GM18870 (cell line): ENCODE measurements around the gene SH3PXD2A.
"Not testable (repeated sequence)": the region's sequence is repeated elsewhere in the genome, so short reads cannot be mapped to it uniquely, and the experiment has no call there.

Experiments
- ATAC-seq: cut with Tn5 transposase; IDR thresholded peaks from one replicate; pipeline ENCODE4 v1.9.1; 2021; ENCODE audit warnings: moderate library complexity; ENCODE audit not compliant: unreplicated experiment

Gene SH3PXD2A

DNA sequence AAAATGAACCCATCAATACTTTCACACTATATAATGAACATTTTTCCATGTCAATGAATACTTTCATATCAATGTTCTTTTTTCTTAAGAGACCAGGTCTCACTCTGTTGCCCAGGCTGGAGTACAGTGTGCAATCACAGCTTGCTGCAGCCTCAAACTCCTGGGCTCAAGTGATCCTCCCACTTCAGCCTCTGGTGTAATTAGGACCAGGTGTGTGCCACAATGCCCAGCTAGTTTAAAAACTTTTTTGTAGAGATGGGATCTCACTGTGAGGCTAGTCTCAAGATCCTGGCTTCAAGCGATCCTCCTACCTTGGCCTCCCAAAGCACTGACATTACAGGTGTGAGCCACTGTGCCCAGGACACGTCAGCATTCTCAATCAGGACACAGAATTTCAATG lies 85.2 kb downstream of the SH3PXD2A start:
- no peak for ATAC-seq

DNA sequence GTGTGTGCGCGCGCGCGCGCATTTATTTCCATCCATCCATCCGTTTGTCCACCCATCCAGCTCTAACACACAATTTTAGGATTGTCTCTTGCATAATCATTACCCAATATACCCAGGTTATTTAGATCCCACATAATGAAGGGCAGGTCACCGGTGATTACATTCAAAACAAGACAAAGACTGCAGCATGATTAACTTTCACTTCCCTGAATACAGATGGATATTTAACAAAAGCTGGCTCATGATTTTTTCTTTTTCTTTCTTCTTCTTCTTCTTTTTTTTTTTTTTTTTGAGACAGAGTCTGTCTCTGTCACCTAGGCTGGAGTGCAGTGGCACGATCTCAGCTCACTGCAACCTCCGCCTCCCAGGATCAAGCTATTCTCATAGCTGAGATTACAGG lies 86.2 kb downstream of the SH3PXD2A start:
- no peak for ATAC-seq

DNA sequence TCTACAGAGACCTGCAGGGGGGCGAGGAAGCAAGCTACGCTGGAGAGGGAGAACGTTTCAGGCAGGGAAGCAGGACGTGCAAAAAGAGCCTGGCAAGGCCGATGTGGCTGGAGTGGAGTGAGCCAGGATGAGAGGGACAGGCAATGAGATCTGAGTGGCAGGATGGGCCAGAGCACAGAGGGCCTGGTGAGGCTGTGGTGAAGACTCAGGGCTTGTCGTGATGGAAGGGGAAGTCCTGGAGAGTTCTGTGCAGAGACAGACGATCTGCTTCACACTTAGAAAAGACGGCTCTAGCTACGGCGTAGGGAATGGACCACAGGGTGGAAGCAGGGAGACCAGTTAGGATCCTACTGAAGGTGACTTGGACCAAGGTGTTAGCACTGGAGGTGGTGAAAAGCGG lies 87.0 kb downstream of the SH3PXD2A start:
- no peak for ATAC-seq

DNA sequence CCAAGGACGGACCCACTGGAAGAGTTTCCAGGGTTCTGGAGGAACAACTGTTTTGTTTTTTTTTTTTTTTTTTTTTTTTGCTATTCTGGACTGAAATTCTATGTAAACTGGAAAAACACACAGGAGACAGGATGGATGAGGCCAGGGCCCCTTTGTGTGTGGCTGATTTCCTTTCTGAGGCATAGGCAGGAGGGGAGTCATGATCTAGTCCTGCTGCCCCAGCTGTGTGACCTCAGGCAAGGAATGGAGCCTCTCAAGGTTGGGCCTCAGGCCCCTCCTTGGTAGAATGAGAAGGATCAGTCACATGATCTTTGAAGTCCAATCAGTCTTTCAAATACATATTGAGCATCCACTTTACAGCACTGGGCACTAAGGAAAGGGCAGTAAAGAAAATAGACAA lies 87.6 kb downstream of the SH3PXD2A start:
- ATAC-seq, result no peak

DNA sequence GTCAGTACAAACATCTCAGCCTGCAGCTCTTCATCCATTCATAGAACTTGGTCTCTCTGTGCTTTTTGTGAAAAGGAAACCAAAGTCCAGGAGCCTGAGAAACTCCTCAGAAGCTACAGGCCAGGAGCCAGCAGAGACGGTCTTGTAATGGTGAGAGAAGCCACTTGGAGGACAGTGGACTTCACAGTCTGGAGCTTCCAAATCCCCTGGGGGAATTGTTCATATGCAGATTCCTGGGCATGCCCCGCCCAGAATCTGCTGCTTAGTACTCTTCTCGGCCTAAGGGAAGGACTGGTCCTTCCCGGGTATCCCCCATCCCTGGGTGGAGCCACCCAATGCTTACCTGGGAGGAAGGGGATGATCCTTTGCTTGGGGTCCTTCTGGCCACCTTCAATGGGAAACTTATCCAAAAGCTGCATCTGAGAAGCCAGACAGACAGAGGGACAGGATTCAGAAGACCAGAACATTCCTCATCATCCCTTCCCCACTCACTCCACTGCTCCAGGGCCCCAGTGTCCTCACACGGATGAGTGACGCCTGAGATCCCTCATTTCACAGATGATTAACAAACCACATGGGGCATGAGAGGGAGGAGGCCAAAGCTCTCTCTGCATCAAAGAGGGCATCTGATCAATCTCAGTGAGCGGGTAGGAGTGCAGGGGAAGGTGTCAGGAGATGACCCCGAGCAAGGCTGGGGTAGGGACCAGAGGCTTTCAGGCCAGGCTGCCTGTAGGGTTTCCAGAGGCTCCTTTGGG lies 88.4 kb downstream of the SH3PXD2A start:
- ATAC-seq, result no peak

DNA sequence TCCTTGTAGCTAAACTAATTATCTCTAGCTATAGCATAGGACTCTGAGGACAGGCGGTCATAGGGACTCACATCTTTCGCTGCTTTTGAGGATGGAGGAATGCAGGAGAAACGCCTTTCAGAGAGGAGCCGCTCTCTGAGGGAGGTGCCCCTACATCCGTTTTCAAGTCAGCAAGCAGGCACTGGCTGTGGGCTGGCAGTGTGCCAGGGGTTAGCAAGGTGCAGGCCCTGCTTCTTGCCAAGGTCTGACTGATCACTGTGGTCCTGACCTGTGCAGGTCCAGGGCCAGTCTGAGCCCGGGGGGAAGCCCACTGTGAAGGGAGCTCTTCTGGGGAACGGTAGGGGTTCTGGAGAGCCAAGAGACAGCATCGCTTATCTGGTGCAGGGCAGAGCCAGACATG lies 89.4 kb downstream of the SH3PXD2A start:
- no peak for ATAC-seq

DNA sequence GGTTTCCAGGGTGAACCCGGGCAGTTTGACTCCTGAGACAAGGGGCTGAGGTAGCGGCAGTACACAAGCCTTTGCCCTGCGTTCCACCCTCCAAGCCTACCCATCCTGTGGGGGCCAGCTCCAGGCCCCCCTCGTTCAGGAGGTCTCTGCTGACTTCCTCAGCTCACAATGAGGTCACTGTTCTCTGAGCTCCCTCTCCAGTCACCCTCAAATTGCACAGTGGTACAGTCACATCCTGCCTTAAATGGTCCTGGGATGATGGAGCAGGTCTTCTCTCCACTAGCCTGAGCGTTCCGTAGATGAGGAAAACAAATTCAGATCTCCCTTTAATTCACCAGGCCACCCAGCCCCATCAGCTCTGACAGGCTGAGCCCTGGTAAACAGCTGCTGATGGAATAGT lies 90.2 kb downstream of the SH3PXD2A start:
- no peak for ATAC-seq

DNA sequence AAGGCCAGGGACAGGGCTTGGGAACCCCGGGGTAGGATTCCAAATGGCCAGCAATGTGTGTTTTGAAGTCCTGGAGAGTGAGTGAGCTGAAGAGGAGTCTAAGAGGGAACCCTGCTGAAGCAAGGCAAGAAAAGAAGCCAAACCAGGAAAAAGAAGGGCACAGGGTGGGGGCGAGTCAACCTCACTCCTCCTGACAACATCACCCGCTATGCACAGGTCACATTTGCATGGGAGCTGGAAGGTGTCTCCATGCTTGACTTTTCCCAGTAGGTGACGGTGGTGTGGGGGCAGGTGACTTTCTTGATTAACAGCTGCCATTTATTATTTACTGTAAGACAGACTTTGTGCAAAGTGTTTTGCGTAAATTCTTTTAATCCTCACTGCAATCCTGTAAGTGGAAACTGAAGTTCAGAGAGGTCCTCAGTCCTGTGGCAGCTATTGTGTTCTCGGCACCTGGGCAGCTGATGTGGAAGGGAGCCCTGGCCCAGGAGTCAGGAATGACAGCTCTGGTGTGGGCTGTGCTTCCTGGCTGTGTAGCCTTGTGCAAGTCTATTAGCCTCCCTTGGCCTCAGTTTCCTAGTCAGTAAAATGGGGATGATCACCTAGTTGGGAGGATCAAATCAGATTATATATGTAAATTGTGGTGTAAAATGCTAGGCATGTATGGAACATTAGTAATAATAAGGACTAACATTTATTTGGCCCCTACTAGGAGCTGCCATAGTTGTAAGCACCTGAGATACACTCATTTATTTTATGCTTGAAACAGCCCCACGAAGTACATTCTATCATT lies 90.9 kb downstream of the SH3PXD2A start:
- no peak for ATAC-seq

DNA sequence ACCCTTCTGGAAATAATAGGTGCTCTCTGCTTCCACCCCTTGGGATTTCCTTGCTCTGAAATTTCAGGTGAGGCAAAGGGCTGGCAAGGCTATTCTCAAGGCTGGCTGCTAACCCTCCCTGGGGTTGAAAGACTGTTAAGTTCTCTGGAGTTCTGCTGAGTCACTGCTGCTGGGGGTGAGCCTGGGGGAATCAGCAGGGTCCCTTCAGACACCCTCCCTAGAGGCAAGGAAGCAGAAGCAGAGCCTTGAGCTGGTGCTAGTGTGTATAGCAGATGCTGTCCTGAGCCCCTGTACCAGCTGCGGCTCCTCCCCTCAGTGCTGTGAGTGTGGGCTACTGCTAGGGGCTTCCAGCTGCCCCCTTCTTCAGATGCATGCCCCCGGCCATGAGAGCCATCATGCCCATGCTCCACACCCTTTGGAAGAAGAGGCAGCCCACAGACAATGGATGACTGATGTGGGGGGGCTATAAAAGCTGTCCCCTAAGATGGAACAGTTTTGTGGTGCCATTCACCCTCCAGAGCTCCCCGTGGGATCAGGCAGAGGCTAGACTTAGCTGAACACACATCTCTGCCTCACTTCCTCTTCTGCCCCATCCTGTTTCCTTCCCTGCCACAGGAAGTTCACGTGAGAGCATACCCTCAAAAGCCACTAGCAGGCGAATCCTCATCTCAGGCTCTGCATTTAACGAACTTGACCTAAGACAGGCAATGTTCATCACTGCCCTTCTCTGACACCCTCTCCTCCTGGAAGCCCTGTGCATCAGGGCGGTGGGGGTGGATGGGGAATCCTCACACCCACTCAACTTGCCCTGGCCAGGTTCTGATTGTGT lies 91.8 kb downstream of the SH3PXD2A start:
- ATAC-seq, result no peak

DNA sequence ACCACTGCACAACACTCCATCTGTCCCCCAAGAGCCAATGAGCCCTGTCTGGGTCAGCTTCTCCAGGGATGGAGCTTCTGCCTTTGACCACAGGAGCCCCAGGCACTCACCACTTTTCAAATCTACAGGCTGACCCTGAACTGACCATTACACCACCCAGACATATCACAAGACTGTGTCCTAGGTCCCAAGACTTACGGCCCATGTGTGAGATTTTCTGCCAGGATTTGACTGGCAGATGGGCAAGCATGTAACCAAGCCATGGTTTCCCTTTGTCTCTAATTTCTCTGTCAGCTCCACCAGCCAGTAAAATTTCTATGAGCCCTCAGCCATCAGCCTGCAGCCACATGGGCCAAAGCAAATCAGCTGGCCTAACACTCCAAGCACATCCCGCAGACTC lies 92.5 kb downstream of the SH3PXD2A start:
- ATAC-seq, result no peak

DNA sequence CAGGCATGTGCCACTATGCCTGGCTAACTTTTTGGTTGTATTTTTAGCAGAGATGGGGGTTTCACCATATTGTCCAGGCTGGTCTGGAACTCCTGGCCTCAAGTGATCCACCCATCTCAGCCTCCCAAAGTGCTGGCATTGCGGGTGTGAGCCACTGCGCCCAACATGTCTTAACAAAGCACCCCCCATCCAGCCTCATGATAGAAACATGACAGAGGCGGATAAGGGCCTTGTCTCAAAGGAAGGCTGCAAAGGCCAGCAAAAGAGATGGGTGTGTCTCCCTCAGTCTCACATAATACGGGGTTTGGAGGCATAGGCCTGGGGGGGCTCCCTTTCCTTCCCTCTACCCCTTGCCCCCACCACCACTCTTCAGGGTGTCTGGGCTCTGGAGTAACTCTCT lies 93.2 kb downstream of the SH3PXD2A start:
- ATAC-seq, result no peak

DNA sequence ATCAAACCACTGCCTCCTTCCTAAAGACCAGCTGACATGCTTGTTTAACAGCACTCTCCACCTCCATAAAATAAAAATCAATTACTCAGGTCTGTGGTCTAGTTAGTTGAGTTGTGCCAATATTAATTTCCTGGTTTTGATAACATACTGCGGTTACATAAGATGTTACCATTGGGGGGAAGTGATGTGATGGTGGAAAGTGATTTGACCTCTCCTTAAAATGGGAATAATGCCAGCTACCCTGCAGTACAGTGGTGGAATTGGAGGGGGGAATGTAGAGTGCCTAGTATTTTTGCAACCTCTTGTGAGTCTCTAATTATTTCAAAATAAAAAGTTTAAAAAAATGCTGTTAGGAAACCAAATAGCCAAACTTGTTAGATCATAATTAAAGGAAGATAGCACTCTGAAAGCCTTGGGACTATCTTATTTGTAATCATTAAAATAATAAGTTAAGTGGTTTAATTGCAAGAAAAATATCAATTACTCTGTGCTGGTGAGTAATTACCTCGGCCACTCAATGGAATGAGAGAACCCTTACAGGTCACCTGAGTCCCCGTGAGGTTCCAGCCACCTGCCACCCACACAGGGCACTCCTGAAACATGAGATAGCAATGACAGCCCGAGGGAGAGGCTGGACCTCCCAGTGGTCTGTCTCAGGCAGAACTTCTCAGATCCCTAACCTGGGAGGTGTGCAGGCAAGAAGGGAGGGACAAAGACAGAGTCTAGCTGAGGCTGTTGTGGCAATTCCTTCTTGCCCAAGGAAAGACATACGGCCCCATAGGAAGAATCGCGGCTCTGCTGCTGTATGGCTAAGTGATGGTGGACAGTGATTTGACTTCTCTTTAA lies 94.1 kb downstream of the SH3PXD2A start:
- no peak for ATAC-seq

DNA sequence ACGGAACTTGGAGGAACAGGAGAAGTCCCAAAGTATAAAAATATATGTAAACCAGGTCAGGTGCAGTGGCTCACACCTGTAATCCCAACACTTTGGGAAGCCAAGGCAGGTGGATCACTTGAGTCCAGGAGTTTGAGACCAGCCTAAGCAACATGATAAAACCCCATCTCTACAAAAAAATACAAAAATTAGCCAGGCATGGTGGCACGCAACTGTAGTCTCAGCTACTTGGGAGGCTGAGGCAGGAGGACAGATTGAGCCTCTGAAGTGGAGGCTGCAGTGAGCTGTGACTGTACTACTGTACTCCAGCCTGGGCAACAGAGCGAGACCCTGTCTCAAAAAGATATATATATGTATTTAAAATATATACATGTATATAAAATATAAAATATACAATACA lies 95.1 kb downstream of the SH3PXD2A start:
- not testable (repeated sequence) for ATAC-seq

DNA sequence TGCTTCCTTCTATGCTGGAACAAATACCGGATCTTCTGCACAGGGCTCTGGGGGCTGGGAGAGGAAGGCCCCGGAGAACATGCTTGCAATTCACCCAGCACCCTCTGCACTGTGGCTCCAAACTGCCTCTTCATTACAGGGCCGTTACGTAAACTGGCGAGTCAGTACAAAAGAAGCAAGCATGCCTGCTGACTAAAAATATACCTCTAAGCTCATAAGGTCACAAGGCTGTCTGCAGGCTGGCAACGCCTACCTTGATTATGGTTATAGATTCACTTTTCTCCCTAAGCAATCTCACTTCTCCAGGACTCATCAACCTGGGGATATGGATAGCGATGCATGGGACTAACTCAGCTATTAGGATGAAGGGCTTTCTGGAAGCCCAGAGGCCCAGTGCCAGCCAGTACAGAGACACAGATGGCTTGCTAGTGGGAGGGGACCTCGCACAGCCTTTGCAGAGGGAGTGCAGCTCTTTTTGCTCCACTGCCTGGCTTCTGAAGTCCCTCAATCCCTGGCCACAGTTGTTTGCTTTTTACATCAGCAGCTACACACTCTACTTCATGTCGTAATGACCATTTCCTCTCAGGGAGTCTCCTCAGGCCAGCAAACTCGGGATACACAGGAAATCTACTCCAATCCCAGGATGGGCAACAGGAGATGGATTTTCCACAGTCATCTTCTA lies 96.1 kb downstream of the SH3PXD2A start:
- ATAC-seq, result peak; percentile 49

DNA sequence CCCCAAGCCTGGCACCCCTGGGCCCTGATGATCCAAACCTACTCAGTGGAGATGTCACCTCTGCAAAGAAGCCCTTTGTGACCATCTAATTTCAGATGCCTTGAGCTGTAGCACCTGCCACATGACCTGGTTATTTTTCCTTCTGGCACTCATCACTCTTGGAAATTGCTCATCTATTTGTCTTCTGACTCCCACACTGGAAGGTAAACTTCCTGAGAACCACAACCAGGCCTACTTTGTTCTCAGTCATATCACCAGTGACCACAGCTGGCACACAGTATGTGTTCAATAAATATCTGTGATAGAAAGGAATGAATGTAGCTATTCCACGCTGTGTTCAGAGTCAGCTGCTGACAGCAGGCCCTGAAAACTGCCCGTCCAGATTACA lies 97.1 kb downstream of the SH3PXD2A start:
- ATAC-seq, result peak; percentile 19

DNA sequence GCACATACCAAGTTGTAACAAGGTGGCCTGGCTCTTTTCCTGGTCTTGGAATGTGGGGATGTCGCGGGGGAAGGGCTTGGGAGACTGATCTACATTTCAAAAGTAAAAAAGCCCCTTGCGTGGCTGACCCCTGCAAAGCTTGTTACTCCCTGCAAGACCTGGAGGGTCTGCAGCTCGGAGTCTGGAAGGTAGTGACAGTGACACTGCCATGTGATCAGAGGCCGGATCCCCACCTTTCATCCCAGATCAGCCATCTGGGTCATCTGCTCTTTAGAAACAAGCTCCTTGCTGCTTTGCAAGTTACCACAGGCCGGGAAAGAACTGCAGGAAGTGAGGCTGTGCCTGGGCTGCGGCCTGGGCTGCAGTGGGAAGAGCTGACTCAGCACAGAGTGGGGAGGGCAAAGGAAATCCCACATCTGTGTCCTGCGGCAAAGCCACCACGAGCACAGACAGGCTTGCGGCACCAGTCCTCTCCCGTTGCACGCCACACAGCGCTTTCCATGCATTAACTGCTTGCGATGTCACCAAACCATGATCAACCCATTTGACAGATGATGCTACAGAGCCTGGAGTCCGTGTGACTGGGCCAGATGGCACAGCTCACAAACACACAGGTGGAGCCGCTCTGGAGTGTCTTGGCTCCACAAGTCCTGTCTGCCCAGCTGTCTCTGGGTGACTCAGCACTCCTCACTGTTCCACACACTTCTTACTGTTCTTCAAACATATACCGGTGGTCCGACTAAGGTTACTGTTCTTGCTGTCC lies 97.7 kb downstream of the SH3PXD2A start:
- peak; percentile 43 for ATAC-seq

DNA sequence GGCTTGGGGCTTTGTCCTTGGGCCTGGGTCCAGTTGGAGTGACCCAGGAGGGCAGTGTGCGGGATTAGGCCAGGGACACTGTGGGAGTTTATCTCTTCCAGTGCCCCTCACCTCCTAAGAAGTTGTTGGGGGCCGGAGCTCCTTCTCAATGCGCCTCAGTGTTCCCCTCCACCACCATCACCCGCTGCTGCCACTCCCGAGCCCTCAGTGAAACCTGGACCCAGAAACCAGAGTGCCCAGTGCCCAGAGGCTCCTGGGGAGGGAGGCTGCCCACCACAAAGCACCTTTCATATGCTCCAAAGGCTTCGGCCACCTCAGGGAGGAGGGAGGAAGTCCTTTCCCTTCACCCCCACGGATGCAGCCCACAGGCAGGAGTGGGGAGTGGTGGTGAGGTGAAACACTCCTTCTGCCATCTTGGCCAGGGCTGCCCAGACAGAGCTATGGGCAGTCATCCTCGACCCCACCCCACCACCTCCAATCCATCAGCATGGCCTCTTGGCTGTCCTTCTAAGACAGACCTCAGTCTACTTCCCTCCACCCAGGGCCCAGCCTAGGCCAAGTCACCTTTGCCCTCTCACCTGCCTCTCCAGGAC lies 99.0 kb downstream of the SH3PXD2A start:
- no peak for ATAC-seq

DNA sequence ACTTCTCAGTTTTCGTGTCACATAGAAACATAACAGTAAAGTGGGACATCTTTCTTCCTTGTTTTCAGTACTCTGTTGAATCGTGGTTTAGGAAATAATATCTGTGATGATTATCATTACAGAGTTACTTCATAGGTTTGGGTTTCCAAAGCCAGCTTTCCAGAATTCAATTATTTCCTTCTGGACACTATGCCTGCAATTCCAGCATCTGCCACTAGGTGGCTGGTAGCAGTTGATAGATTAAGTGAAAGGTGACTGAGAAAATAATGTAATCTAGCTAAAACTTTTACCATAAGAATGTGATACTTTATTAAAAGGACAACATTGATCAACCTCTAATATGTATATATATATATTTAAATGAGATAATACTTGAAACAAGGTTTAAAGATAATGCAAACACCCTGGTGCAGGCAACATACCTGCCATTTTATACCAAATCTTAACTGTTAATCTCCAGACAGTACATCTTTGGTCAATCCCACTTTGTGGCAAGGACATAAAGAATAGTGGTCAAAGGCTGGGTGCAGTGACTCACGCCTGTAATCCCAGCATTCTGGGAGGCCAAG lies 102.6 kb downstream of the SH3PXD2A start:
- ATAC-seq, result no peak
